Immature natural killer cell (primary cell): ENCODE data around the gene SAMD4A. TPM values are rescaled to one million over a fixed set of nuclear protein-coding genes. Genes with fewer than 3 reads are reported as not detected.

Experiments
- DNase-seq, 3 donors: peaks; one replicate each; pipeline ENCODE4 v3.0.0; 2022; ENCODE audit warnings: mixed read lengths in 1 of 3
- H3K27ac Mint-ChIP-seq, 6 donors: one replicate each; pipeline ENCODE4 v1.8.0; 2020; ENCODE audit warnings: mixed read lengths in 6 of 6, mild to moderate bottlenecking in 5 of 6, inconsistent platforms in 4 of 6, moderate library complexity in 3 of 6
- H3K27me3 Mint-ChIP-seq, 3 donors: one replicate each; pipeline ENCODE4 v1.8.0; 2020 to 2021; ENCODE audit warnings: low read depth in 3 of 3, mild to moderate bottlenecking in 3 of 3, mixed read lengths in 3 of 3, moderate library complexity in 3 of 3, inconsistent platforms in 1 of 3
- H3K36me3 Mint-ChIP-seq, 3 donors: one replicate each; pipeline ENCODE4 v1.8.0; 2020; ENCODE audit warnings: mixed read lengths in 3 of 3, inconsistent platforms in 2 of 3, mild to moderate bottlenecking in 2 of 3
- H3K4me1 Mint-ChIP-seq, 2 donors: one replicate each; pipeline ENCODE4 v1.8.0; 2020; ENCODE audit warnings: inconsistent platforms in 2 of 2, mild to moderate bottlenecking in 2 of 2, mixed read lengths in 2 of 2, moderate library complexity in 1 of 2
- H3K4me3 Mint-ChIP-seq, 5 donors: one replicate each; pipeline ENCODE4 v1.8.0; 2020; ENCODE audit warnings: mild to moderate bottlenecking in 5 of 5, mixed read lengths in 5 of 5, inconsistent platforms in 3 of 5, moderate library complexity in 3 of 5
- H3K9me3 Mint-ChIP-seq, 6 donors: one replicate each; pipeline ENCODE4 v1.8.0; 2020; ENCODE audit warnings: mild to moderate bottlenecking in 6 of 6, mixed read lengths in 6 of 6, inconsistent platforms in 4 of 6, moderate library complexity in 3 of 6
- polyA plus RNA-seq, 3 donors: library from polyadenylated mRNA; unstranded; fragments of 300-500 nt; fragmentation: Illumina TruSeq; gene quantifications; one replicate each; pipeline ENCODE4 v1.2.3, GENCODE V29; 2021

SAMD4A gene
- polyA plus RNA-seq, 3 donors from 2014 or later, result not detected

DNA sequence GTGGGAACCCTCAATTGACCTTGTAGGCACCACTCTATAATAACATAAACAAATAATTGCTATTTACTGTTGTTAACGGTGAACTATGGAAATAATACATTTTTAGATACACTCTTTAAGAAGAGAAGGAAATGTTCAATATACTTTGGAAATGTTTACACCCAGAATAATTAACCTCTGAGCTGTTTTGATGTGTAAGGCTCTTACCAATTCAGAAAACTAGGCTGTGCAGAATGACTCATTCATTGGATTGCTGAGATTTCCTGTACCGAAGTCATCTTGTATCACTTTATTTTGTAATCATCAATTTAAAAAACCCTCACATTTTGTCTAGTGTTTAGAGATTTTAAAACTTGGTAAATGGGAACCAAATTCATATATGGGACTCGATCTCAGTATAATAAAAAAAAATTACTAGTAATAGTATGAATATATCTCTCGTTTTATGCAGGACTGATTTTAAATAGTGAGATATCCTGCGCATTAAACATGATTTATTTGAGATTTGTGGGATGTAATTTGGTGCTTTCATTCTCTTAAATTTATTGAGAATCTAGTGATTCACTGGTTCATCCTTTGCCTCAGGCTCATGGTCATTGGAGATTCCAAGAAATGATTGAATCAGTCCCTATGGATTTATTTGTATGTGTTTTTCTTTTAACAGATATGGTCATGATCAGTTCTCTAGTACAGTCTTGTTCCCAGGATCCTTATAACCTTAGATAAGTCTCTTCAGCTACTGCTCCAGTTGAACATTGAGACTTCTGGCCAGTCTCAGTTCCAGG lies 3.9 kb downstream of the SAMD4A start:
- Mint-ChIP-seq H3K4me3 (no peak overlapping the region), H3K4me1 (peaks cover 14 to 16% of the 10 kb centered on the region in 2 donors), H3K27me3 (peaks cover 24 to 45% (median 39%) of the 10 kb centered on the region in 3 donors), H3K36me3 (peaks cover 9 to 15% (median 11%) of the 10 kb centered on the region in 3 donors), H3K9me3 (peaks cover 5 to 21% (median 20%) of the 10 kb centered on the region in 6 donors), H3K27ac (no peak overlapping the region)
- DNase-seq, result no peak

DNA sequence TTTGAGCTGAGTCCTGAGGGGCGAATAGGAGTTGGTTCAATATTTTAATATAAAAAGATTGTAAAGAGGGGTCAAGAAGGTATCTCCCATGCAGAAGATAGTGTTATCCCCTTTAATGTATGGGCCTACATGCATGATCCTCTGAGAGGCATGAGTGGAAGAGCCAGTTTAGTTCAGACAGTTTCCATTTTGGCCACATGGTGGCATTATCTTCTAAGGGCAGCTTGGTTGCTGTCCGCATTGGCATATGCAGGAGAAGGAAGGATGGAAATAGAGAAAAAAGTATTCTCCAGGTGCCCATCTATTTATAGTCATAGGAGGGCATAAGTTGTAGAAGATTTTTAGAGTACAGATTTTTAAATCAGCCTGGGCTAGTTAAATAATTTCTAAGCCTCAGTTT lies 5.4 kb downstream of the SAMD4A start:
- Mint-ChIP-seq H3K27ac (no peak overlapping the region), H3K4me3 (no peak overlapping the region), H3K27me3 (peaks cover 27 to 53% (median 37%) of the 10 kb centered on the region in 3 donors), H3K36me3 (peaks cover 9 to 15% (median 11%) of the 10 kb centered on the region in 3 donors), H3K4me1 (peaks cover 10 to 13% of the 10 kb centered on the region in 2 donors), H3K9me3 (peaks cover 5 to 21% (median 20%) of the 10 kb centered on the region in 6 donors)
- no peak for DNase-seq

DNA sequence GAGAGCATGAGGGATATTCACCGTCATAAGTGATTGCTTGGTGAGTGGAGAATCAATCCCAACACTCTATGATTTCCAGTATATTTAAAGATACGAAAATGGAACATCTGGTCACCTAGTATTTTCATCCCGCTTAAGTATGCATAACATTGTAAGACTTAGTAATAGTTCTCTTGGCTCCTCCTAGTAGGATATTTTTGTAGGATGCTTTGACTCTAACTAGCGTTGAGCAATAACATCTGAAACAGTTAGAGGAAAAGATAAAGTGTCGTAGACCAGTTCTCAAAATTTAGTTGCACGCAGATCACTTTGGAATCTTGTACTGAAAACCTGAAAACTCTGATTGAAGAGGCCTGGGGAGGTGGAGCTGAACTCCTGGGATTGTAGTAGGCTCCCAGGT lies 7.6 kb downstream of the SAMD4A start:
- Mint-ChIP-seq H3K27me3 (peaks cover 22 to 44% (median 30%) of the 10 kb centered on the region in 3 donors), H3K9me3 (peaks cover 5 to 21% (median 20%) of the 10 kb centered on the region in 6 donors), H3K36me3 (peaks cover 9 to 15% (median 11%) of the 10 kb centered on the region in 3 donors), H3K27ac (no peak overlapping the region), H3K4me3 (no peak overlapping the region), H3K4me1 (no peaks in the 10 kb centered on the region)
- DNase-seq, result no peak

- no peak for DNase-seq
- Mint-ChIP-seq H3K4me1 (no peaks in the 10 kb centered on the region), H3K9me3 (peaks cover 0 to 14% (median 12%) of the 10 kb centered on the region in 6 donors), H3K36me3 (peaks cover 3 to 9% (median 5%) of the 10 kb centered on the region in 3 donors), H3K4me3 (no peak overlapping the region), H3K27ac (no peak overlapping the region), H3K27me3 (peaks cover 14 to 30% (median 15%) of the 10 kb centered on the region in 3 donors)
Observed at GRCh38 chr14:54577494-54577893, 10.6 kb downstream of the SAMD4A start.

DNA sequence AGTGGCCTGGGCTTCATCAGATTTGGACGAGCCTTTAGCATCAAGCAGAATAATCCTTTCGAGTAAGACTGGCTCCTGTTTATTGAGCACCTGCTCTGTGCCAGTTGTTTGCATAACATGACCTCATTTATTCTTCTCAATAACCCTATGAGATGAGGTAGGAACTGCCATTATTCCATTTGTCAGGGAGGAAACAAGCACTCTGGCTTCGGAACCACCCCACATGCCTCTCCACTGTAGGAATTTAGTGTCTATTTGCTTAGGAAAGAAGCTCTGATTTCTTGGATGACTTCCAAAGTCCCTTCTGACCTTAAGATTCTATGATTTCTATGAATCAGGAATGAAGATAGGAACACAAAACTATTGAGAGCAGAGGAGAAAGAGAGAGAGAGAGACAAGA lies 11.0 kb downstream of the SAMD4A start:
- Mint-ChIP-seq H3K27me3 (peaks cover 13 to 31% (median 16%) of the 10 kb centered on the region in 3 donors), H3K9me3 (peaks cover 0 to 12% (median 8%) of the 10 kb centered on the region in 6 donors), H3K4me1 (no peaks in the 10 kb centered on the region), H3K27ac (no peak overlapping the region), H3K4me3 (no peak overlapping the region), H3K36me3 (peaks cover 3 to 7% (median 4%) of the 10 kb centered on the region in 3 donors)
- DNase-seq, result no peak

- H3K4me3 Mint-ChIP-seq, result no peak overlapping the region
- H3K27me3 Mint-ChIP-seq, result peaks cover 6 to 28% (median 7%) of the 10 kb centered on the region in 3 donors
- no peaks in the 10 kb centered on the region for H3K9me3 Mint-ChIP-seq
- no peak for DNase-seq
- no peaks in the 10 kb centered on the region for H3K4me1 Mint-ChIP-seq
- no peaks in the 10 kb centered on the region for H3K36me3 Mint-ChIP-seq
- no peak overlapping the region for H3K27ac Mint-ChIP-seq
Observed at GRCh38 chr14:54579621-54580020, 12.7 kb downstream of the SAMD4A start.

- Mint-ChIP-seq H3K4me3 (no peak overlapping the region), H3K36me3 (no peaks in the 10 kb centered on the region), H3K27ac (no peak overlapping the region)
Observed at GRCh38 chr14:54580933-54581332, 14.0 kb downstream of the SAMD4A start.

GRCh38 chr14:54582334-54582733 lies 15.4 kb downstream of the SAMD4A start:
- Mint-ChIP-seq H3K4me1 (no peaks in the 10 kb centered on the region), H3K36me3 (no peaks in the 10 kb centered on the region), H3K4me3 (no peak overlapping the region), H3K9me3 (peaks cover 0 to 1% (median 0%) of the 10 kb centered on the region in 6 donors), H3K27ac (no peak overlapping the region), H3K27me3 (peaks cover 10 to 23% (median 14%) of the 10 kb centered on the region in 3 donors)
- no peak for DNase-seq

More at GRCh38 chr14:54580933-54581332, 14.0 kb downstream of the SAMD4A start:
- H3K4me1 Mint-ChIP-seq, result no peaks in the 10 kb centered on the region
- DNase-seq, result no peak
- H3K27me3 Mint-ChIP-seq, result peaks cover 9 to 25% (median 10%) of the 10 kb centered on the region in 3 donors
- no peaks in the 10 kb centered on the region for H3K9me3 Mint-ChIP-seq

DNA sequence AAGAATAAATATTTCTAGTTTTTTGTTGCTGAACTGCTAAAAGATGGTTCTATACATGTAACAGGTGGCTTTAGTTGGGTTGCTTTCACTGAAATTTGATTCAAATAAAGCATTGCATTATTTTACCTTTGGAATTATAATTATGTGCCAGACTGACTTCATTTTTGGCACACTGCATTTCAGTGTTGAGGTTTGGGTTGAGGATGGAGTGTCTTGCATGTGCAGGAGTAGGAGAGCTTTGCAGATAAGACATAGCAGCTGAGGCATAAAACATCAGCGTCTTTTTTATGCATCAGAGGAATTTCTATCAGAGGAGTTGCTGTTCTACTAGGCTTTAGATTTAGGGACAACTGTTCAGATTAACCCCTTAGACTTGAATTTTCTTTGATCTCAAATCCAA lies 17.2 kb downstream of the SAMD4A start:
- H3K9me3 Mint-ChIP-seq, result peaks cover 0 to 1% (median 0%) of the 10 kb centered on the region in 6 donors
- DNase-seq, result no peak
- H3K27ac Mint-ChIP-seq, result no peak overlapping the region
- no peak overlapping the region for H3K4me3 Mint-ChIP-seq
- no peaks in the 10 kb centered on the region for H3K4me1 Mint-ChIP-seq
- H3K27me3 Mint-ChIP-seq, result peaks cover 11 to 23% (median 16%) of the 10 kb centered on the region in 3 donors
- H3K36me3 Mint-ChIP-seq, result no peaks in the 10 kb centered on the region

GRCh38 chr14:54585214-54585613 lies 18.3 kb downstream of the SAMD4A start:
- H3K4me1 Mint-ChIP-seq, result no peaks in the 10 kb centered on the region
- no peak overlapping the region for H3K4me3 Mint-ChIP-seq
- H3K27me3 Mint-ChIP-seq, result peaks cover 16 to 27% (median 17%) of the 10 kb centered on the region in 3 donors
- no peak for DNase-seq
- no peaks in the 10 kb centered on the region for H3K36me3 Mint-ChIP-seq
- H3K9me3 Mint-ChIP-seq, result peaks cover 0 to 1% (median 0%) of the 10 kb centered on the region in 6 donors
- H3K27ac Mint-ChIP-seq, result no peak overlapping the region

- Mint-ChIP-seq H3K36me3 (no peaks in the 10 kb centered on the region), H3K27ac (no peak overlapping the region), H3K4me1 (no peaks in the 10 kb centered on the region), H3K9me3 (peaks cover 0 to 1% (median 0%) of the 10 kb centered on the region in 6 donors), H3K4me3 (no peak overlapping the region), H3K27me3 (peaks cover 26 to 31% (median 28%) of the 10 kb centered on the region in 3 donors)
- no peak for DNase-seq
Observed at GRCh38 chr14:54589076-54589475, 22.1 kb downstream of the SAMD4A start.

DNA sequence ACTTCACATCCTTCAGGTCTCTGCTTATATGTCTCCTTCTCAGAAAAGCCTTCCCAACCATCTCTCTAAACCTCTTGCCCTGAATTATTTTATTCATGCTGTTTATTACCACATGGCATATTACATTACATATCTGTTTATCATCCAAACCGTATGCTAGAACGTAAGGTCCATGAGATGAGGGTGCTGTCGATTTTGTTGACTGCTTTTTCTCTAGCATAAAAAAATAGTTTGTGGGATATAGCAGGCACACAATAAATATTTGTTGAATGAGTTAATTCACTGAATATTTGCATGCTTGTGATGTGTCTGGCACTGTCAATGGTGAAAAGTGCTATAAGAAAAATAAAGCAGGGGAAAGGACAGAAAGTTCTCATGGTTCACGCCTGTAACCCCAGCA lies 22.9 kb downstream of the SAMD4A start:
- DNase-seq, result no peak
- no peak overlapping the region for H3K4me3 Mint-ChIP-seq
- H3K9me3 Mint-ChIP-seq, result peaks cover 0 to 1% (median 0%) of the 10 kb centered on the region in 6 donors
- no peaks in the 10 kb centered on the region for H3K4me1 Mint-ChIP-seq
- H3K27me3 Mint-ChIP-seq, result peaks cover 28 to 31% (median 29%) of the 10 kb centered on the region in 3 donors
- H3K36me3 Mint-ChIP-seq, result no peaks in the 10 kb centered on the region
- no peak overlapping the region for H3K27ac Mint-ChIP-seq

DNA sequence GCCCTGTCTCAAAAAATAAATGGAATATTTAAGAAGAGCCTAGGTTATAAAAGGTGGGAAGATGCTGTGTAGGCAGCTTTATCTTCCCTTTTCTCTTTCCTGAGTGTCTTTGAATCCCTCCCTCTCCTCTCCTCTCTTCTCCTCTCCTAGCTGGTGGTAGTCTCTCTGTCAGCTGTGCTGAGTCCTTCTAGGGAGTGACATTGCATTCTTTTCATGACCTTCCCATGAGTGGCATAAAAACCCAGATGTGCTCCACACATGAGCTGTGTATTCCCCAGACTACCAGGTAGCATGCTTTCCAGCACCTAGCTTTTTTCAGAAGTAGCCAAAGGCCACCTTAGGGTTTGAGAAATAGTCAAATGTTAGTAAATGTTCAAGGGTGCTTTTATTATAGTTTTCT lies 23.6 kb downstream of the SAMD4A start:
- Mint-ChIP-seq H3K9me3 (peaks cover 0 to 1% (median 0%) of the 10 kb centered on the region in 6 donors), H3K4me3 (no peak overlapping the region), H3K27me3 (peaks cover 30 to 32% (median 31%) of the 10 kb centered on the region in 3 donors), H3K27ac (no peak overlapping the region), H3K4me1 (no peaks in the 10 kb centered on the region), H3K36me3 (no peaks in the 10 kb centered on the region)
- DNase-seq, result no peak

GRCh38 chr14:54591461-54591860 lies 24.5 kb downstream of the SAMD4A start:
- H3K4me1 Mint-ChIP-seq, result no peaks in the 10 kb centered on the region
- peaks cover 0 to 1% (median 0%) of the 10 kb centered on the region in 6 donors for H3K9me3 Mint-ChIP-seq
- H3K27me3 Mint-ChIP-seq, result peaks cover 22 to 29% (median 24%) of the 10 kb centered on the region in 3 donors
- no peaks in the 10 kb centered on the region for H3K36me3 Mint-ChIP-seq
- no peak overlapping the region for H3K4me3 Mint-ChIP-seq
- no peak for DNase-seq
- no peak overlapping the region for H3K27ac Mint-ChIP-seq
